ENCODE data around the gene DLG2.

Gene DLG2

GRCh38 chr11:84757711-84758110 is 869.4 kb downstream of the DLG2 start:
- no peak overlapping the region for H3K4me3 ChIP-seq (ENCODE audit: low read depth, low read length)
- TF ChIP-seq CTCF (IDR thresholded peaks at IDR 0.05; ENCODE audit: borderline replicate concordance, insufficient read depth, low read depth, low read length): no peak

GRCh38 chr11:84751371-84751770 is 875.8 kb downstream of the DLG2 start:
- TF ChIP-seq CTCF (IDR thresholded peaks at IDR 0.05; ENCODE audit: borderline replicate concordance, insufficient read depth, low read depth, low read length): no peak
- no peak overlapping the region for H3K4me3 ChIP-seq (ENCODE audit: low read depth, low read length)

- no peak for TF ChIP-seq CTCF (IDR thresholded peaks at IDR 0.05; ENCODE audit: borderline replicate concordance, insufficient read depth, low read depth, low read length)
- H3K4me3 ChIP-seq (ENCODE audit: low read depth, low read length): no peak overlapping the region
These were observed 879.3 kb downstream of the DLG2 start for GRCh38 chr11:84747871-84748270.

GRCh38 chr11:84740050-84740449 is 887.1 kb downstream of the DLG2 start:
- no peak for TF ChIP-seq CTCF (IDR thresholded peaks at IDR 0.05; ENCODE audit: borderline replicate concordance, insufficient read depth, low read depth, low read length)
- H3K4me3 ChIP-seq (ENCODE audit: low read depth, low read length): no peak overlapping the region

DNA sequence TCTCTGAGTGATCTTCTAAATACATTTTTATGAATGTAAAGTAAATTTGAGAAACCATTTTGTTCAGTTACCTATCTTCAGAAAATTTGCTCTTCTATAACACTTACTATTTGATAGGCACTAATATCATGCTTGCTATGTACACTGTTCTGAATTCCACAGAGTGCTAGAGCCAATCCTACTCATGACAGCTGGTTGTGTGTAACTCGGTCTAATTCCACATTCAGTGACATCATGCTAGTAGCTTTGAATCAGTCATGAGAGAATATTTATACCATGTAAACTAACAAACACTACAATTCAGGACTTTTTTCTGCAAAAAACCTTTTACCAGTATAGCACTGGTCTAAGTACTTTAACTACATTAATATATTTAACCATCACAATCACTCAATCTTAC is 902.9 kb downstream of the DLG2 start:
- no peak for TF ChIP-seq CTCF (IDR thresholded peaks at IDR 0.05; ENCODE audit: borderline replicate concordance, insufficient read depth, low read depth, low read length)
- H3K4me3 ChIP-seq (ENCODE audit: low read depth, low read length): no peak overlapping the region

DNA sequence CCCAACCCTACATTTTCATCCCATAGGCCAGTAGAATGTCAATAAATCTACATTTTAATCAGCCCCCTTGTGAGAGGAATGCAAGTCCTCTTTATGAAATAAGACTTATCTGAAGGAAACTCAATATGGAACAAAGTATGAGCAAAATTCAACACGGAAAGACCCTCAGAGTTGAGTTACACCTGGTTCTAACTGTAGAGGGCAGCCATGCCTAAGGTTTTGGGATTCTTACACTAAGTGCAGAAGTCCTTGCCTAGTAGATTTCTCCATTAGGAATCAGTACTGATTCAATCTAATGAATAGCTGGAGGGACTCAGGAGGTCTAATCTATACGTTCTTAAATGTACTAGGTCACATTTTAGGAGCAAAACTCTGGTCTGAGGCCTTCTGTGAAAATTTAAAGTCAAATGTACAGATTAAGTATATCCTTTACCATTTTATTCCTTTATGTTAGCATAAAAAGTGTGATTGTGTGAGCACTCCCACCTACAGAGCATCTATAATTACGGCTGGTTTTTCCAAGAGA is 904.5 kb downstream of the DLG2 start:
- no peak for TF ChIP-seq CTCF (IDR thresholded peaks at IDR 0.05; ENCODE audit: borderline replicate concordance, insufficient read depth, low read depth, low read length)

GRCh38 chr11:84721561-84721961 is 905.6 kb downstream of the DLG2 start:
- no peak overlapping the region for H3K4me3 ChIP-seq (ENCODE audit: low read depth, low read length)
- no peak for TF ChIP-seq CTCF (IDR thresholded peaks at IDR 0.05; ENCODE audit: borderline replicate concordance, insufficient read depth, low read depth, low read length)

More for the DNA sequence above, 904.5 kb downstream of the DLG2 start:
- no peak overlapping the region for H3K4me3 ChIP-seq (ENCODE audit: low read depth, low read length)

Data from GM12875 (cell line).